ENCODE results near the gene CTDNEP1.

The CTDNEP1 gene

GRCh38 chr17:7237266-7237760 is 14.2 kb downstream of the CTDNEP1 start:
- peaks cover 40% of the 10 kb centered on the region for H3K4me1 ChIP-seq (ENCODE audit: insufficient read depth, low read length, poor library complexity, severe bottlenecking)

GRCh38 chr17:7236808-7237207 is 14.7 kb downstream of the CTDNEP1 start:
- H3K9ac ChIP-seq (ENCODE audit: low read depth, low read length, poor library complexity, severe bottlenecking) = peak overlapping the region; percentile 98
- H3K27me3 ChIP-seq (ENCODE audit: insufficient read depth, low read length, poor library complexity, severe bottlenecking) = peaks cover 5% of the 10 kb centered on the region
- TF ChIP-seq EZH2phosphoT487 (IDR thresholded peaks at IDR 0.05; ENCODE audit: borderline replicate concordance) (no peak), CTCF (conservative IDR thresholded peaks at IDR 0.05; ENCODE audit: low read length) (no peak)
- H3K79me2 ChIP-seq (ENCODE audit: insufficient read depth, low read length) = peaks cover 82% of the 10 kb centered on the region
- H3K4me3 ChIP-seq (ENCODE audit: low read length, poor library complexity, severe bottlenecking) = peak overlapping the region; percentile 96
- no peaks in the 10 kb centered on the region for H3K9me3 ChIP-seq (ENCODE audit: insufficient read depth, low read depth, low read length)
- peak overlapping the region; percentile 72 for H3K4me2 ChIP-seq (ENCODE audit: low read depth, low read length, poor library complexity, severe bottlenecking)
- no peaks in the 10 kb centered on the region for H3K9me2 ChIP-seq (replicated peaks; ENCODE audit: low read depth, low read length)
- H3K36me3 ChIP-seq (ENCODE audit: insufficient read depth, low read length) = peaks cover 18% of the 10 kb centered on the region; the same call in 1 of the 2 replicates
- peaks cover 45% of the 10 kb centered on the region for H3K4me1 ChIP-seq (ENCODE audit: insufficient read depth, low read length, poor library complexity, severe bottlenecking)
- no peak overlapping the region for H2AFZ ChIP-seq (ENCODE audit: low read length)
- H4K20me1 ChIP-seq (ENCODE audit: insufficient read depth, low read length, poor library complexity, severe bottlenecking) = peaks cover 43% of the 10 kb centered on the region
- H3F3A ChIP-seq (ENCODE audit: low read depth) = peaks cover 9% of the 10 kb centered on the region

More at GRCh38 chr17:7237266-7237760, 14.2 kb downstream of the CTDNEP1 start:
- peaks cover 81% of the 10 kb centered on the region for H3K79me2 ChIP-seq (ENCODE audit: insufficient read depth, low read length)
- peaks cover 5% of the 10 kb centered on the region for H3K27me3 ChIP-seq (ENCODE audit: insufficient read depth, low read length, poor library complexity, severe bottlenecking)
- H3K4me3 ChIP-seq (ENCODE audit: low read length, poor library complexity, severe bottlenecking) = peak overlapping the region; percentile 96
- no peaks in the 10 kb centered on the region for H3K9me3 ChIP-seq (ENCODE audit: insufficient read depth, low read depth, low read length)
- H3F3A ChIP-seq (ENCODE audit: low read depth) = peaks cover 9% of the 10 kb centered on the region
- H4K20me1 ChIP-seq (ENCODE audit: insufficient read depth, low read length, poor library complexity, severe bottlenecking) = peaks cover 38% of the 10 kb centered on the region
- peaks cover 18% of the 10 kb centered on the region; the same call in 1 of the 2 replicates for H3K36me3 ChIP-seq (ENCODE audit: insufficient read depth, low read length)
- no peak for TF ChIP-seq EZH2phosphoT487 (IDR thresholded peaks at IDR 0.05; ENCODE audit: borderline replicate concordance)
- TF ChIP-seq CTCF (conservative IDR thresholded peaks at IDR 0.05; ENCODE audit: low read length) = no peak
- H2AFZ ChIP-seq (ENCODE audit: low read length) = no peak overlapping the region
- no peaks in the 10 kb centered on the region for H3K9me2 ChIP-seq (replicated peaks; ENCODE audit: low read depth, low read length)
- H3K9ac ChIP-seq (ENCODE audit: low read depth, low read length, poor library complexity, severe bottlenecking) = peak overlapping the region; percentile 98
- H3K4me2 ChIP-seq (ENCODE audit: low read depth, low read length, poor library complexity, severe bottlenecking) = peak overlapping the region; percentile 72

GRCh38 chr17:7235693-7236665 is 15.6 kb downstream of the CTDNEP1 start:
- H3K79me2 ChIP-seq (ENCODE audit: insufficient read depth, low read length) = peaks cover 82% of the 10 kb centered on the region
- peaks cover 43% of the 10 kb centered on the region for H3K4me1 ChIP-seq (ENCODE audit: insufficient read depth, low read length, poor library complexity, severe bottlenecking)
- H3K9ac ChIP-seq (ENCODE audit: low read depth, low read length, poor library complexity, severe bottlenecking) = no peak overlapping the region
- no peaks in the 10 kb centered on the region for H3K9me3 ChIP-seq (ENCODE audit: insufficient read depth, low read depth, low read length)
- H3K4me2 ChIP-seq (ENCODE audit: low read depth, low read length, poor library complexity, severe bottlenecking) = no peak overlapping the region
- TF ChIP-seq EZH2phosphoT487 (IDR thresholded peaks at IDR 0.05; ENCODE audit: borderline replicate concordance) = no peak
- no peak for TF ChIP-seq CTCF (conservative IDR thresholded peaks at IDR 0.05; ENCODE audit: low read length)
- H3K27me3 ChIP-seq (ENCODE audit: insufficient read depth, low read length, poor library complexity, severe bottlenecking) = peaks cover 5% of the 10 kb centered on the region
- H3K4me3 ChIP-seq (ENCODE audit: low read length, poor library complexity, severe bottlenecking) = no peak overlapping the region
- H3F3A ChIP-seq (ENCODE audit: low read depth) = peaks cover 9% of the 10 kb centered on the region
- peaks cover 18% of the 10 kb centered on the region; the same call in 1 of the 2 replicates for H3K36me3 ChIP-seq (ENCODE audit: insufficient read depth, low read length)
- no peak overlapping the region for H2AFZ ChIP-seq (ENCODE audit: low read length)
- H3K9me2 ChIP-seq (replicated peaks; ENCODE audit: low read depth, low read length) = no peaks in the 10 kb centered on the region
- peaks cover 44% of the 10 kb centered on the region for H4K20me1 ChIP-seq (ENCODE audit: insufficient read depth, low read length, poor library complexity, severe bottlenecking)

Data from Loucy (cell line).